Karpas-422 (cell line): ENCODE results near the gene PCGF5. TPM values are rescaled to one million over a fixed set of nuclear protein-coding genes. Genes with fewer than 3 reads are reported as not detected.
"Not testable (repeated sequence)": the region's sequence is repeated elsewhere in the genome, so short reads cannot be mapped to it uniquely, and the experiment has no call there.

ENCODE experiments used
- DNase-seq: peaks from one replicate; pipeline ENCODE4 v3.0.0-alpha.2; 2015
- H2AFZ ChIP-seq: fragments of 200-600 bp; sonication (generic); 2 replicates; pipeline ENCODE4 v1.6.1; 2014; ENCODE audit warnings: antibody characterized with exemption, low read length, mixed read lengths
- H3K27ac ChIP-seq: fragments of 200-600 bp; sonication (generic); 2 replicates; pipeline ENCODE4 v1.5.1; 2014; ENCODE audit warnings: mild to moderate bottlenecking, low read length, moderate library complexity
- H3K27me3 ChIP-seq: fragments of 200-600 bp; sonication (generic); 2 replicates; pipeline ENCODE4 v1.6.1; 2014; ENCODE audit warnings: low read length, mixed read lengths
- H3K36me3 ChIP-seq: fragments of 200-600 bp; sonication (generic); 2 replicates; pipeline ENCODE4 v1.6.1; 2014; ENCODE audit warnings: low read length, mixed read lengths; ENCODE audit not compliant: insufficient read depth
- H3K4me1 ChIP-seq: fragments of 200-600 bp; sonication (generic); 2 replicates; pipeline ENCODE4 v1.6.1; 2014; ENCODE audit warnings: mild to moderate bottlenecking, low read length, mixed read lengths
- H3K4me2 ChIP-seq: fragments of 200-600 bp; sonication (generic); 2 replicates; pipeline ENCODE4 v1.6.1; 2014; ENCODE audit warnings: low read length, low read depth, mild to moderate bottlenecking; ENCODE audit not compliant: poor library complexity, severe bottlenecking
- H3K4me3 ChIP-seq: fragments of 200-600 bp; sonication (generic); 2 replicates; pipeline ENCODE4 v1.5.1; 2014; ENCODE audit warnings: mild to moderate bottlenecking, antibody characterized with exemption, low read length, mixed read lengths
- H3K79me2 ChIP-seq: fragments of 200-600 bp; sonication (generic); 2 replicates; pipeline ENCODE4 v1.6.1; 2014; ENCODE audit warnings: mild to moderate bottlenecking, low read length, mixed read lengths
- H3K9ac ChIP-seq: fragments of 200-600 bp; sonication (generic); 2 replicates; pipeline ENCODE4 v1.6.0; 2014; ENCODE audit warnings: low read length
- H3K9me2 ChIP-seq: fragments of 200-600 bp; sonication (generic), shearing (Covaris generic); replicated peaks from 2 replicates; pipeline ENCODE4 v1.6.0; 2014; ENCODE audit warnings: mild to moderate bottlenecking, low read length, moderate library complexity; ENCODE audit not compliant: insufficient read depth
- H3K9me3 ChIP-seq: fragments of 300-700, 200-600 bp; sonication (generic); 2 replicates; pipeline ENCODE4 v1.6.1; 2014; ENCODE audit warnings: low read length, mixed read lengths
- H4K20me1 ChIP-seq: fragments of 200-600 bp; sonication (generic); 2 replicates; pipeline ENCODE4 v1.6.1; 2014; ENCODE audit warnings: mild to moderate bottlenecking, antibody characterized with exemption, low read length, low read depth; ENCODE audit not compliant: insufficient read depth
- total RNA-seq: library from RNA; depleted of rRNA; stranded (reverse); fragments of >200 nt; shearing (Covaris generic); gene quantifications from 2 replicates; pipeline ENCODE4 v1.2.3, GENCODE V29; 2014; ENCODE audit warnings: low replicate concordance

Gene PCGF5
- total RNA-seq, 1 experiment from 2014 or later: 4.0 TPM

- H3K4me2 ChIP-seq: no peak overlapping the region
- no peaks in the 10 kb centered on the region for H3K36me3 ChIP-seq
- H3K79me2 ChIP-seq: no peaks in the 10 kb centered on the region
- no peak overlapping the region for H3K9ac ChIP-seq
- H3K27ac ChIP-seq: no peak overlapping the region
- H3K9me3 ChIP-seq: no peaks in the 10 kb centered on the region
- no peak overlapping the region for H3K4me3 ChIP-seq
- no peaks in the 10 kb centered on the region for H3K27me3 ChIP-seq
- no peak for DNase-seq
- no peaks in the 10 kb centered on the region for H4K20me1 ChIP-seq
- H3K9me2 ChIP-seq: no peaks in the 10 kb centered on the region
- H3K4me1 ChIP-seq: no peaks in the 10 kb centered on the region
- H2AFZ ChIP-seq: no peak overlapping the region
These were observed 74.9 kb downstream of the PCGF5 start for GRCh38 chr10:91295346-91295745.

GRCh38 chr10:91296471-91296870 lies 76.0 kb downstream of the PCGF5 start:
- no peak for DNase-seq
- Histone ChIP-seq H3K4me3 (no peak overlapping the region), H3K4me2 (no peak overlapping the region), H3K27me3 (no peaks in the 10 kb centered on the region), H2AFZ (no peak overlapping the region), H3K9ac (no peak overlapping the region), H3K79me2 (no peaks in the 10 kb centered on the region), H3K36me3 (no peaks in the 10 kb centered on the region), H3K27ac (no peak overlapping the region), H3K9me3 (no peaks in the 10 kb centered on the region), H3K9me2 (no peaks in the 10 kb centered on the region), H3K4me1 (no peaks in the 10 kb centered on the region), H4K20me1 (no peaks in the 10 kb centered on the region)

GRCh38 chr10:91298224-91298871 lies 77.9 kb downstream of the PCGF5 start:
- DNase-seq: peak; percentile 80
- no peaks in the 10 kb centered on the region for H4K20me1 ChIP-seq
- H3K4me2 ChIP-seq: no peak overlapping the region
- H3K36me3 ChIP-seq: no peaks in the 10 kb centered on the region
- H3K4me1 ChIP-seq: no peaks in the 10 kb centered on the region
- H3K9me2 ChIP-seq: no peaks in the 10 kb centered on the region
- H2AFZ ChIP-seq: no peak overlapping the region
- H3K27me3 ChIP-seq: no peaks in the 10 kb centered on the region
- H3K27ac ChIP-seq: no peak overlapping the region
- no peak overlapping the region for H3K4me3 ChIP-seq
- H3K9me3 ChIP-seq: no peaks in the 10 kb centered on the region
- H3K79me2 ChIP-seq: no peaks in the 10 kb centered on the region
- H3K9ac ChIP-seq: no peak overlapping the region

- Histone ChIP-seq H3K4me2 (no peak overlapping the region), H3K27ac (no peak overlapping the region), H3K27me3 (no peaks in the 10 kb centered on the region), H4K20me1 (no peaks in the 10 kb centered on the region), H3K9ac (no peak overlapping the region), H3K36me3 (no peaks in the 10 kb centered on the region), H3K4me3 (no peak overlapping the region), H3K9me3 (no peaks in the 10 kb centered on the region), H3K9me2 (no peaks in the 10 kb centered on the region), H2AFZ (no peak overlapping the region), H3K4me1 (no peaks in the 10 kb centered on the region), H3K79me2 (no peaks in the 10 kb centered on the region)
- DNase-seq: no peak
These were observed 79.6 kb downstream of the PCGF5 start for GRCh38 chr10:91299999-91300575.

DNA sequence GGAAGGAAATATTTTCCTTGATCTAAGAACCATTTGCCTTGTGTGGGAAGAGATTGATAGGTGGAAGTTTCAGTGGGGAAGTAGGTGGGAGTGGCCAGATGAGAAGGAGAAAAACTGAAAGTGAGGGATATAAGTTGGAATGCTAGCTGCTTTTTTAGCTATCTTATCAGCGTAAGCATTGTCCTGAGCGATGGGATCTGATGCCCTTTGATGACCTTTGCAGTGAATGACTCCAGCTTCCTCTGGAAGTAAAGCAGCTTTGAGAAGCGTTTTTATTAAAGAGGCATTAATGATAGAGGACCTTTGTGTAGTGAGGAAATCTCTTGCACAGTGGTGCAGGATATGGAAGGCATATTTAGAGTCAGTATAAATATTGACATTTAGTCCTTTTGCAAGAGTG lies 82.5 kb downstream of the PCGF5 start:
- not testable (repeated sequence) for DNase-seq, H3K27ac ChIP-seq, H3K4me1 ChIP-seq, H4K20me1 ChIP-seq, H3K36me3 ChIP-seq, H3K4me3 ChIP-seq, H3K9me3 ChIP-seq, H2AFZ ChIP-seq, H3K4me2 ChIP-seq, H3K79me2 ChIP-seq, H3K27me3 ChIP-seq, H3K9ac ChIP-seq, H3K9me2 ChIP-seq

DNA sequence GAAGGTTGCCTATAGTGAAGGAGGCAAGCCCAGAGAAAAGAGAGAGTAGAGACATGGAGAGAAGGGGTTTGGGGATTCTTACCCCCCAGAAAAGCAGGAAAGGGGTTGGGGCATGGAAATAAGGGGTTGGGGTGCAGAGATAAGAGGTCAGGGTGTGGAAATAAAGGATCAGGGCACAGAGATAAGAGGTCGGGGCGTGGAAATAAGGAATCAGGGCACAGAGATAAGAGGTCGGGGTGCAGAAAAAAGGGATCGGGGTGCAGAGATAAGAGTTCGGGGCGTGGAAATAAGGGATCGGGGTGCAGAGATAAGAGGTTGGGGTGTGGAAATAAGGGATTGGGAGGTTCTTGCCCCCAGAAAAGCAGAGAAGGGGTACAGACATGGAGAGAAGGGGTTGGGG lies 85.5 kb downstream of the PCGF5 start:
- not testable (repeated sequence) for H3K9ac ChIP-seq, DNase-seq, H3K4me2 ChIP-seq, H3K27ac ChIP-seq, H3K79me2 ChIP-seq, H3K4me1 ChIP-seq, H3K4me3 ChIP-seq, H3K9me3 ChIP-seq, H3K9me2 ChIP-seq, H2AFZ ChIP-seq, H3K27me3 ChIP-seq, H3K36me3 ChIP-seq, H4K20me1 ChIP-seq

DNA sequence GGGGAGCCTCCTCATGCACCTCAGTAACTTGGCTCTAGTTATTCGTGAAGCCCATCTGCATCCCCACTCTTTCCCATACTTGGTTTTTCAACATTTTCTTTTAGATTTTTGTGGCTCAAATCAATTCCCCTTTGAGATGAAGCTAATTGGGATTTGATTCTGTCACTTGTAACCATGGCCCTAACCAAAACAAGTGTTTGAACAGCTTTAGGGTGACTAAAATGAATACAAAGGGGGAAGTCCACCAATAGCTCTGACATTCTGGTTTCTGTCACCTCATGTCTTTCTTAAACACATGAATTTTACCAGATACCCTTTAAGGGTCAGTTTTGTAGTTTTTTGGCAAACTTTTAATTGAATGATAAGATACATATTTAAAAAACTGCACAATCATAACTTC lies 87.0 kb downstream of the PCGF5 start:
- Histone ChIP-seq H3K9ac (no peak overlapping the region), H3K4me1 (no peaks in the 10 kb centered on the region), H3K4me3 (no peak overlapping the region), H2AFZ (no peak overlapping the region), H3K9me2 (no peaks in the 10 kb centered on the region), H3K27me3 (no peaks in the 10 kb centered on the region), H3K9me3 (no peaks in the 10 kb centered on the region), H3K36me3 (no peaks in the 10 kb centered on the region), H4K20me1 (no peaks in the 10 kb centered on the region), H3K27ac (no peak overlapping the region), H3K79me2 (no peaks in the 10 kb centered on the region), H3K4me2 (no peak overlapping the region)
- no peak for DNase-seq

DNA sequence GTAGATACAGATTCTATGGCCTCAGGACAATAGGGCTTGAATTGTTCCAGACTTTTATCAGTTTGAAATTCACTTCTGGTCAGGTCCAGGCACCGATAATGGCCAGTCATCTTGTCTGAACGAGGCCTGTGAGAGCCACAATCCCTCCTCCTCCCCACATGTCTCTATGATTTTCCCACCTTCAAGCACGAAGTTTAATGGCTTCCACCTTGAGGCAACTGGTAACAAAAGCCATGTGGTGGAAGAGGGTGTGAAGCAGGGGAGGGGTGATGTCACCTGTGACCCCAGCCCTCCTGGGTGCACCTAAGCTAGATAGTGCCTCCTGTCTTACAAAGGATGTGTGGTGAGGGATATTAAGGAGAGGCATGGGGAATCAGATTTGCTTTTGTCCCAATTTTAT lies 89.2 kb downstream of the PCGF5 start:
- Histone ChIP-seq H3K36me3 (no peaks in the 10 kb centered on the region), H3K4me1 (no peaks in the 10 kb centered on the region), H3K27me3 (no peaks in the 10 kb centered on the region), H3K9me2 (no peaks in the 10 kb centered on the region), H3K9ac (no peak overlapping the region), H2AFZ (no peak overlapping the region), H3K27ac (no peak overlapping the region), H3K4me3 (no peak overlapping the region), H4K20me1 (no peaks in the 10 kb centered on the region), H3K79me2 (no peaks in the 10 kb centered on the region), H3K9me3 (no peaks in the 10 kb centered on the region), H3K4me2 (no peak overlapping the region)
- DNase-seq: no peak
